Tibial artery (tissue), 4 donors: ENCODE results near the gene USF3.

Experiments
- DNase-seq, 2 donors: peaks; one replicate each; pipeline ENCODE4 v3.0.0-alpha.2; 2019
- H3K27ac ChIP-seq, 2 donors: fragments of 200-600 bp; sonication (generic) in 1 of 2; 1 replicate in 1 of 2; 2 replicates in 1 of 2; pipeline ENCODE4 v1.5.1; 2018 to 2019; ENCODE audit warnings: mild to moderate bottlenecking in 1 of 2
- H3K27me3 ChIP-seq, 2 donors: fragments of 200-600 bp; sonication (generic) in 1 of 2; one replicate each; pipeline versions ENCODE4 v1.5.1 to v1.6.0; 2016 to 2019
- H3K36me3 ChIP-seq, 3 donors: fragments of 200-600 bp; sonication (generic) in 2 of 3; one replicate each; pipeline ENCODE4 v1.5.1; 2016 to 2019; ENCODE audit warnings: mild to moderate bottlenecking in 2 of 3
- H3K4me1 ChIP-seq, 4 donors: fragments of 200-600 bp; sonication (generic) in 2 of 4; 1 replicate in 3 of 4; 2 replicates in 1 of 4; pipeline ENCODE4 v1.5.1; 2016 to 2019
- H3K4me3 ChIP-seq, 2 donors: fragments of 200-600 bp; sonication (generic) in 1 of 2; 1 replicate in 1 of 2; 2 replicates in 1 of 2; pipeline ENCODE4 v1.5.1; 2018 to 2019; ENCODE audit warnings: mild to moderate bottlenecking in 2 of 2
- H3K9me3 ChIP-seq, 3 donors: fragments of 200-600 bp; sonication (generic) in 1 of 3; one replicate each; pipeline ENCODE4 v1.5.1; 2016 to 2019
- intact Hi-C: fragments of 100-400 bp; cut with DNase I; formaldehyde crosslinking; loops from one replicate; pipeline ENCODE4 v1.15.0; 2023; ENCODE audit warnings: low total_unique reads
- TF ChIP-seq, protein P1 (sequence below), 2 experiments: fragments of 200-600 bp in 1 of 2; fragments of 450-650 bp in 1 of 2; IDR thresholded peaks; one replicate each; pipeline ENCODE4 v1.5.1; 2017 to 2019; ENCODE audit warnings: antibody characterized with exemption in 2 of 2, mild to moderate bottlenecking in 1 of 2, moderate library complexity in 1 of 2

The USF3 gene

DNA sequence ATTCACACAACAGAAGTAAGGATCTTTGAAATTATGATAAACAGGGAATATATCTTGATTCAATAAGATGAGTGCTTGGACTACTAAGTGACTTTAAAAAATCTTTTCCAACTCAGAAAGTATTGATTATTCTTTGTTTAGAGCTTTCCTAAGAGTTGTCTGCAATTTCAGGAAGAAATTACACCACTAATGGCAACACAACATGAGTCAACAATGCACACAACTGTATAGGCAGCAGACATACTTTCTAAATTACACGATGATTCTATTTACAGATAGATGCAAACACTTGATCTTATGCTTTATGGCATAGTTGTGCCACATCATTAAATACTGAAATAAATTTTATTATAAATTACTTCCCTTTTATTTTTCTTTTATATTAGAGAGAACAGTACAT, 45.2 kb upstream of the USF3 start:
- H3K36me3 ChIP-seq = no peaks in the 10 kb centered on the region
- H3K9me3 ChIP-seq = no peaks in the 10 kb centered on the region
- H3K4me1 ChIP-seq = peaks cover 0 to 35% (median 24%) of the 10 kb centered on the region in 4 donors
- no peaks in the 10 kb centered on the region for H3K27me3 ChIP-seq
- no peak overlapping the region for H3K27ac ChIP-seq
- no peak for DNase-seq
- intact Hi-C loops = no loop called here
- TF ChIP-seq, protein P1, sequence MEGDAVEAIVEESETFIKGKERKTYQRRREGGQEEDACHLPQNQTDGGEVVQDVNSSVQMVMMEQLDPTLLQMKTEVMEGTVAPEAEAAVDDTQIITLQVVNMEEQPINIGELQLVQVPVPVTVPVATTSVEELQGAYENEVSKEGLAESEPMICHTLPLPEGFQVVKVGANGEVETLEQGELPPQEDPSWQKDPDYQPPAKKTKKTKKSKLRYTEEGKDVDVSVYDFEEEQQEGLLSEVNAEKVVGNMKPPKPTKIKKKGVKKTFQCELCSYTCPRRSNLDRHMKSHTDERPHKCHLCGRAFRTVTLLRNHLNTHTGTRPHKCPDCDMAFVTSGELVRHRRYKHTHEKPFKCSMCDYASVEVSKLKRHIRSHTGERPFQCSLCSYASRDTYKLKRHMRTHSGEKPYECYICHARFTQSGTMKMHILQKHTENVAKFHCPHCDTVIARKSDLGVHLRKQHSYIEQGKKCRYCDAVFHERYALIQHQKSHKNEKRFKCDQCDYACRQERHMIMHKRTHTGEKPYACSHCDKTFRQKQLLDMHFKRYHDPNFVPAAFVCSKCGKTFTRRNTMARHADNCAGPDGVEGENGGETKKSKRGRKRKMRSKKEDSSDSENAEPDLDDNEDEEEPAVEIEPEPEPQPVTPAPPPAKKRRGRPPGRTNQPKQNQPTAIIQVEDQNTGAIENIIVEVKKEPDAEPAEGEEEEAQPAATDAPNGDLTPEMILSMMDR (IDR thresholded peaks at IDR 0.05) = no peak
- no peak overlapping the region for H3K4me3 ChIP-seq

DNA sequence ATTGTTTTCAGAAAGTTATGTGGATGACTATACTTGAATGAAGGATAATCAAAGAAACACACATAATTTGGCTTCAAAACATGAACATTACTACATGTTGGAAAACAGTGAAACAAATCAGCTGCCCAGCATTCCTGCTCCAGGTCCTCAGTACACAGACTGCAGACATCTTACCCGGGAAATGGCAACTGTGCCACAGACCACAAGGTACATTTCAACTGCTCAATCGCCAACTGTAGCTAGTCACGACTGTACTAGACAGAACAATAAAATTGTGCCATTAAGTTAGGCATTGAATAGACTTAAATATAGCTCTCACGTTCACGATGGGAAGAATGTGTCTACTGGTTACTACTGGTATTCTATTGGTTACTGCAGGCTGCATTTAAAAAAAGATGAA, 44.6 kb upstream of the USF3 start:
- Histone ChIP-seq H3K9me3 (no peaks in the 10 kb centered on the region), H3K4me1 (peaks cover 0 to 40% (median 27%) of the 10 kb centered on the region in 4 donors), H3K36me3 (no peaks in the 10 kb centered on the region), H3K4me3 (no peak overlapping the region), H3K27me3 (no peaks in the 10 kb centered on the region), H3K27ac (no peak overlapping the region)
- DNase-seq = no peak
- TF ChIP-seq, protein P1 (IDR thresholded peaks at IDR 0.05) = no peak
- intact Hi-C loops = no loop called here

DNA sequence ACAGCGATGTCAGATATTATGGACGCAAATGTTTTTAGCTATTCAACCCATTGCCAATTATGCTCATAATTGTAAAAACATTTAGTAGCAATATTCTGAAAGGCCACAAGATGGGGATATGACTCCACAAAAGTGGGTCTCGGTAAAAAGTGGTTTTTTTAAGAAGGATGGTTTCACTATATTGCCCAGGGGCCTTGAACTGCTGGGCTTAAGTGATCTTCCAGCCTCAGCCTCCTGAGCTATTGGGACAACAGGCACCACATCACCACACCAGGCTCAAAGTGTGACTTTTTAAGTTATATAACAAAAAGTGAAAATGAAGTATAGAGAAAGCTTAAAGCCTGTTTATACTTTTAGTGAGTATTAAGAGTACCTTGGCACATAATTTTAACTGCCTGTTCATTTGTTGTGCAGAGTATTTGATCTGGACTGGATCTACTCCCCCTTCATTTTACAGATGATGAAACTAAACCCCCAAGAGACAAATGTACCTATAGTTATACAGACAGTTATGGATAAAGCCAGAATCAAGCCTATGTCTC, 40.2 kb upstream of the USF3 start:
- intact Hi-C loops = no loop called here
- TF ChIP-seq, protein P1 (IDR thresholded peaks at IDR 0.05) = peak; percentile 60 to 80
- no peak overlapping the region for H3K27ac ChIP-seq
- H3K27me3 ChIP-seq = no peaks in the 10 kb centered on the region
- H3K4me1 ChIP-seq = peaks cover 0 to 15% (median 7%) of the 10 kb centered on the region in 4 donors
- H3K9me3 ChIP-seq = no peaks in the 10 kb centered on the region
- no peak for DNase-seq
- no peak overlapping the region for H3K4me3 ChIP-seq
- H3K36me3 ChIP-seq = no peaks in the 10 kb centered on the region

DNA sequence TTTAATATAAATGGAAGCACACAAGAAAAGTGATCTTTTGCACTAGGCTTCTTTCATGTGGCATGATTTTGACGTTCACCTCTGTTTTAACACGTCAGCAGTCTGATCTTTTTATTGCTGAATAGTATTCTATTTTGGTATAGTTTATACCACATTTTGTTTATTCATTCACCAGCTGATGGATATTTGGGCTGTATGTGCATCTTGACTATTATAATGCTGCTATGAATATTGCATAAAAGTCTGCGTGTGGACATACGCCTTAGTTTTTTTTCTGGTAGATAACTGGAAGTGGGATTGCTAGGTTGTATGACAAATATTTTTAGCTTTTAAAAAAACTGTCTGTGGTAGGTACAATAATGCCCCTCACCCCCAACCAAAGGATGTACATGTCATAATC, 35.3 kb upstream of the USF3 start:
- TF ChIP-seq, protein P1 (IDR thresholded peaks at IDR 0.05) = no peak
- no peaks in the 10 kb centered on the region for H3K9me3 ChIP-seq
- intact Hi-C loops = no loop called here
- H3K4me1 ChIP-seq = peaks cover 0 to 5% (median 3%) of the 10 kb centered on the region in 4 donors
- H3K4me3 ChIP-seq = no peak overlapping the region
- H3K36me3 ChIP-seq = no peaks in the 10 kb centered on the region
- H3K27me3 ChIP-seq = no peaks in the 10 kb centered on the region
- no peak overlapping the region for H3K27ac ChIP-seq
- DNase-seq = no peak

DNA sequence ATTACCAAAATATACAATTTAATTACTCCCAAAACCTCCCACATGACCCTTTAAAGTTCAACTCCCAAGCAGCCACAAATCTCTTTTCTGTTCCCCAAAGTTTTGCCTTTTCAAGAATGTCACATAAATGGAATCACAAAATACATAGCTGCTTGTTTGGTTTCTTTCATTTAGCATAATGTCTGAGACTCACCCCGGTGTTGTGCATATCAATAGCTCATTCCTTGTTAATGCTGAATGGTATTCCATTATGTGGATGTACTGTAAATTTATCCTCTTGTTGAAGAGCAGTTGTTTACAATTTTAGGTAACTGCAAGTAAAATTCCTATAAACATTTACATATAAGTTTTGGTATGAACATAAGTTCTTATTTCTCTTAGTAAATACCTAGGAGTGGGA, 34.1 kb upstream of the USF3 start:
- intact Hi-C loops = no loop called here
- TF ChIP-seq, protein P1 (IDR thresholded peaks at IDR 0.05) = no peak
- no peaks in the 10 kb centered on the region for H3K9me3 ChIP-seq

DNA sequence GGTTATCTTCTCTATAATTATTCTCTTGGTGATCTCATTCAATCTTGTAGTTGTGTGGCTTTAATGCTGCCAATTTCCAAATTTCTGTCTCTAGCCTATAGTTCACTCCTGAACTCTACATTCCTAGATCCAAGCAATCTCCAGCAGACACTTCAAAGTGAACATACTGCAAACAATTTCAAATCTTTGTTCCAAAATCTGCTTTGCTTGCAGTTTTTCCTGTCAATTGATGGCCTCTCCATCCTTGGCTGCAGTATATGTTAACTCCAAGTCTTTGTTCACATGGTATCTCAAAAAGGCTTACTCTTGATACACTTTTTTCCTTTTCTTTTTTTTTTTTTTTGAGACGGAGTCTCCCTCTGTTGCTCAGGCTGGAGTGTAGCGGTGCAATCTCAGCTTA, 32.2 kb upstream of the USF3 start:
- TF ChIP-seq, protein P1 (IDR thresholded peaks at IDR 0.05) = no peak
- no peak overlapping the region for H3K4me3 ChIP-seq
- H3K27ac ChIP-seq = no peak overlapping the region
- no peaks in the 10 kb centered on the region for H3K9me3 ChIP-seq
- H3K36me3 ChIP-seq = no peaks in the 10 kb centered on the region
- no peaks in the 10 kb centered on the region for H3K4me1 ChIP-seq
- H3K27me3 ChIP-seq = no peaks in the 10 kb centered on the region
- DNase-seq = no peak
- intact Hi-C loops = no loop called here

More for the DNA sequence above, 34.1 kb upstream of the USF3 start:
- Histone ChIP-seq H3K27ac (no peak overlapping the region), H3K27me3 (no peaks in the 10 kb centered on the region), H3K4me3 (no peak overlapping the region), H3K4me1 (no peaks in the 10 kb centered on the region), H3K36me3 (no peaks in the 10 kb centered on the region)
- no peak for DNase-seq
